Breast epithelium (tissue), 3 donors: Measurements from ENCODE around the gene FITM1.

Experiments
- CTCF ChIP-seq, 3 donors: fragments of 450-650 bp; IDR thresholded peaks; one replicate each; pipeline ENCODE4 v1.5.1; 2016 to 2017; ENCODE audit warnings: antibody characterized with exemption in 3 of 3, mild to moderate bottlenecking in 3 of 3, moderate library complexity in 3 of 3
- POLR2A ChIP-seq: fragments of 450-650 bp; IDR thresholded peaks from one replicate; pipeline ENCODE4 v1.6.1; 2016; ENCODE audit warnings: antibody characterized with exemption, mild to moderate bottlenecking, moderate library complexity
- POLR2AphosphoS5 ChIP-seq, 3 donors: sonication (generic); formaldehyde crosslinking; IDR thresholded peaks; one replicate each; pipeline ENCODE4 v1.6.1; 2017; ENCODE audit warnings: antibody characterized with exemption in 3 of 3

- TF ChIP-seq POLR2A (no peak), CTCF (IDR thresholded peaks at IDR 0.05) (no peak), POLR2AphosphoS5 (IDR thresholded peaks at IDR 0.05) (no peak)
Measured at GRCh38 chr14:24083462-24083861, 47.0 kb upstream of the FITM1 start.
